Measurements from ENCODE around the gene GALNTL6. TPM values are rescaled to one million over a fixed set of nuclear protein-coding genes. Genes with fewer than 3 reads are reported as not detected.

Gene GALNTL6
- total RNA-seq, 1 experiment from 2014 or later, result not detected

GRCh38 chr4:171924746-171925376 is 111.7 kb downstream of the GALNTL6 start:
- Histone ChIP-seq H3K79me1 (ENCODE audit: insufficient read depth, low read depth, low read length, poor library complexity, severe bottlenecking) (no peaks in the 10 kb centered on the region), H3K4ac (ENCODE audit: low read depth, low read length) (no peak overlapping the region), H3K27me3 (ENCODE audit: insufficient read depth, low read length) (no peaks in the 10 kb centered on the region), H3K56ac (ENCODE audit: insufficient read length, low read depth, low read length) (no peak overlapping the region), H4K8ac (replicated peaks; ENCODE audit: insufficient read length, low read depth, low read length) (no peak overlapping the region), H3K14ac (ENCODE audit: insufficient read depth, low read length) (no peak overlapping the region), H3K27ac (ENCODE audit: insufficient read length, low read depth, low read length) (no peak overlapping the region), H2BK12ac (ENCODE audit: insufficient read length, low read depth, low read length) (no peak overlapping the region), H4K91ac (ENCODE audit: insufficient read length, low read depth, low read length) (no peak overlapping the region), H2AFZ (ENCODE audit: low read length) (no peak overlapping the region), H3K23ac (ENCODE audit: insufficient read length, low read depth, low read length) (no peak overlapping the region), H4K5ac (ENCODE audit: insufficient read length, low read depth, low read length) (no peak overlapping the region), H2AK5ac (ENCODE audit: insufficient read length, low read length) (no peak overlapping the region), H3K18ac (ENCODE audit: insufficient read length, low read depth, low read length) (no peak overlapping the region), H3K23me2 (ENCODE audit: insufficient read length, low read depth, low read length, poor library complexity, severe bottlenecking) (no peaks in the 10 kb centered on the region), H3K9ac (ENCODE audit: extremely low read depth, insufficient read length, low read length) (no peak overlapping the region), H3K4me1 (ENCODE audit: insufficient read depth, low read length) (peaks cover 7% of the 10 kb centered on the region; the same call in 1 of the 2 replicates), H2BK5ac (ENCODE audit: insufficient read length, low read length) (no peak overlapping the region), H2BK20ac (ENCODE audit: low read depth, low read length, poor library complexity, severe bottlenecking) (no peak overlapping the region), H2BK120ac (ENCODE audit: low read depth, low read length, poor library complexity, severe bottlenecking) (no peak overlapping the region), H4K20me1 (ENCODE audit: control insufficient read depth, insufficient read depth, insufficient read length) (no peaks in the 10 kb centered on the region), H3K9me3 (ENCODE audit: control insufficient read depth, low read depth, low read length) (no peaks in the 10 kb centered on the region), H3K79me2 (ENCODE audit: insufficient read depth, low read length) (no peaks in the 10 kb centered on the region), H3K4me2 (ENCODE audit: insufficient read depth, insufficient read length, low read length) (no peak overlapping the region), H3T11ph (ENCODE audit: low read length) (no peak overlapping the region), H2BK15ac (ENCODE audit: low read depth, low read length) (no peak overlapping the region)
- Mint-ChIP-seq H3K36me3 (ENCODE audit: insufficient read depth in 1 of 3, low read depth in 3 of 3) (no peaks in the 10 kb centered on the region; a peak in 3 of 7 replicates), H3K27me3 (ENCODE audit: low read depth) (no peaks in the 10 kb centered on the region), H3K4me1 (peaks cover 15 to 20% of the 10 kb centered on the region in 2 experiments), H3K4me3 (no peak overlapping the region; a peak in 1 of 5 replicates), H3K27ac (peak overlapping the region; percentile 80 to 94 (median 92)), H3K9me3 (peaks cover 0 to 2% of the 10 kb centered on the region in 2 experiments; a peak in 4 of 5 replicates)
- WGBS (ENCODE audit: extremely low coverage, insufficient read length, low lambda C conversion rate), result no CpG with 5 or more reads among the region's 5 CpGs
- no peak for DNase-seq
- no peak for TF ChIP-seq CTCF (conservative IDR thresholded peaks at IDR 0.05)
